AG04449 (cell line): ENCODE data around the gene ANKRD11.
A peak's percentile ranks its signal among the peaks of the same experiment; 100 is the strongest.

Source experiments
- CTCF ChIA-PET: fragments of 350-600 bp; formaldehyde crosslinking; extraction: SDS; loops from one replicate; lab custom pipeline; 2021; ENCODE audit warnings: antibody characterized with exemption; lab: Yijun Ruan, JAX
- POLR2A ChIA-PET: fragments of 400-600, 350-600 bp; formaldehyde crosslinking; extraction: SDS; loops from one replicate; lab custom pipeline; 2020; ENCODE audit warnings: antibody characterized with exemption, inconsistent platforms; lab: Yijun Ruan, JAX
- DNase-seq: peaks from one replicate; pipeline ENCODE4 v3.0.0-alpha.2; 2010; ENCODE audit warnings: low read depth, low spot score
- H3K4me3 ChIP-seq: 2 replicates; pipeline ENCODE4 v1.5.1; 2011; ENCODE audit warnings: low read depth, mild to moderate bottlenecking, control low read depth, low read length
- CTCF ChIP-seq: IDR thresholded peaks from one replicate; pipeline ENCODE4 v1.5.1; 2011; ENCODE audit warnings: mild to moderate bottlenecking, moderate library complexity, low read length, control low read depth, inconsistent platforms; ENCODE audit not compliant: insufficient read depth; ENCODE audit errors: missing control alignments

The ANKRD11 gene

GRCh38 chr16:89490439-89491237 lies at the start of gene ANKRD11:
Gene ANKRD11 (minus strand): TSS chr16:89490561. CDS start chr16:89317019, 173,542 bp downstream.
- H3K4me3 ChIP-seq: peak within 1 kb of the TSS; percentile 79
- DNase-seq: peak; percentile 98
- TF ChIP-seq CTCF: no peak
- ChIA-PET CTCF (interaction anchor here (1.0 to 1.1 kb wide), 2 partner anchors 19 to 194 kb away, joined by 3 read pairs; no protein-coding TSS in a partner anchor), POLR2A (interaction anchor here (0.7 kb wide), 1 partner anchor 79 kb away, joined by 3 read pairs; no protein-coding TSS in a partner anchor)

- CTCF ChIA-PET: no interaction called here
- no peak overlapping the region for H3K4me3 ChIP-seq
- POLR2A ChIA-PET: no interaction called here
- no peak for TF ChIP-seq CTCF
- DNase-seq: no peak
Measured at GRCh38 chr16:89538286-89538685, 47.9 kb upstream of the ANKRD11 start.

- ChIA-PET CTCF (interaction anchor here (1.2 to 1.3 kb wide), 2 partner anchors 14 to 20 kb away, joined by 3 read pairs; no protein-coding TSS in a partner anchor), POLR2A (no interaction called here)
- H3K4me3 ChIP-seq: no peak overlapping the region
- no peak for TF ChIP-seq CTCF
- no peak for DNase-seq
Measured at GRCh38 chr16:89537549-89537925, 47.2 kb upstream of the ANKRD11 start.

- ChIA-PET CTCF (interaction anchor here (1.2 to 1.3 kb wide), 2 partner anchors 15 to 20 kb away, joined by 3 read pairs; no protein-coding TSS in a partner anchor), POLR2A (no interaction called here)
- DNase-seq: no peak
Measured at GRCh38 chr16:89536886-89537548, 46.7 kb upstream of the ANKRD11 start.

GRCh38 chr16:89536371-89536770 lies 46.0 kb upstream of the ANKRD11 start:
- no peak for DNase-seq
- TF ChIP-seq CTCF: no peak
- no peak overlapping the region for H3K4me3 ChIP-seq
- ChIA-PET POLR2A (no interaction called here), CTCF (interaction anchor here (1.2 kb wide), 1 partner anchor 21 kb away, joined by 3 read pairs; no protein-coding TSS in a partner anchor)

More at GRCh38 chr16:89536886-89537548, 46.7 kb upstream of the ANKRD11 start:
- H3K4me3 ChIP-seq: no peak overlapping the region
- no peak for TF ChIP-seq CTCF

- CTCF ChIA-PET: no interaction called here
- POLR2A ChIA-PET: no interaction called here
- H3K4me3 ChIP-seq: no peak overlapping the region
Measured at GRCh38 chr16:89534252-89534756, 43.9 kb upstream of the ANKRD11 start.

More at GRCh38 chr16:89534252-89534756, 43.9 kb upstream of the ANKRD11 start:
- DNase-seq: no peak
- no peak for TF ChIP-seq CTCF
